Left ventricle myocardium inferior (tissue), 1 donor: ENCODE results near the gene KANSL1L. TPM values are rescaled to one million over a fixed set of nuclear protein-coding genes. Genes with fewer than 3 reads are reported as not detected.

Experiments
- DNase-seq: peaks from one replicate; pipeline ENCODE4 v3.0.0-alpha.2; 2020
- H3K27ac ChIP-seq: fragments of 200-600 bp; replicated peaks from 2 replicates; pipeline ENCODE4 v1.8.0; 2021
- H3K27me3 ChIP-seq: fragments of 200-600 bp; 2 replicates; pipeline ENCODE4 v1.8.0; 2021; ENCODE audit warnings: low read depth
- H3K36me3 ChIP-seq: fragments of 200-600 bp; 2 replicates; pipeline ENCODE4 v1.8.0; 2021
- H3K4me1 ChIP-seq: fragments of 200-600 bp; 2 replicates; pipeline ENCODE4 v1.8.0; 2021
- H3K4me3 ChIP-seq: fragments of 200-600 bp; 2 replicates; pipeline ENCODE4 v1.8.0; 2021; ENCODE audit warnings: mild to moderate bottlenecking, moderate library complexity
- H3K9me3 ChIP-seq: fragments of 200-600 bp; replicated peaks from 2 replicates; pipeline ENCODE4 v1.8.0; 2021
- CTCF ChIP-seq: fragments of 200-600 bp; IDR thresholded peaks from 2 replicates; pipeline ENCODE4 v1.8.0; 2021; ENCODE audit warnings: antibody characterized with exemption, mild to moderate bottlenecking, borderline replicate concordance
- intact Hi-C: fragments of 100-400 bp; cut with micrococcal nuclease; formaldehyde crosslinking; loops from one replicate; pipeline ENCODE4 v1.11.0; 2022
- total RNA-seq: library from RNA; stranded (reverse); fragmentation: NEBNext Ultra II Directional; extraction: Animal tissue kit (Norgen Biotek cat#: 25700); gene quantifications from one replicate; pipeline ENCODE4 v1.2.1, GENCODE V29; 2021
- donor health status: DM: no; HTN: yes; CAD: no; lungs with severe emphysema.

The KANSL1L gene
- total RNA-seq, 1 donor from 2014 or later: 18.1 TPM

DNA sequence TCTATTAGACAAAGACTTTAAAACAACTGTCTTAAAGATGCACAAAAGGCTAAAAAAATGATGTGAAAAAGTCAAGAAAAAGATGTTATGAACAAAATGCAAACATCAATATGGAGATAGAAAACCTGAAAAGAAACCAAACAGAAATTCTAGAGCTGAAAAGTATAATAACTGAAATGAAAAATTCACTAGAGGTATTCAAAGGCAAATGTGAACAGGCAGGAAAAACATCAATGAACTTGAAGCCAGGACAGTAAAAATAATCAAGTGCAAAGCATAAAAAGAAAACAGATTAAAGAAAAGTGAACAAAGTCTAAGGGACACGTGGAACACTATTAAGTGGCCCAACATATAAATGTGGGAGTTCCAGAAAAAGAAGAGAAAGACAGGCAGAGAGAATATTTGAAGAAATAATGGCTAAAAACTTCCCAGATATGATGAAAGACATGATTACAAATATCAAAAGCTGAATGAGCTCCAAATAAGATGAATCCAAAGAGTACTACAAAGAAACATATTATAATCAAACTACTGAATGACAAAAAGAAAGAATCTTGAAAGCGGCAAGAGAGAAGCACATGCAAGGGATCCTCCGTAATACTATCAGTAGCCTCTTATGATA, 57.5 kb downstream of the KANSL1L start:
- intact Hi-C loops: no loop called here
- no peaks in the 10 kb centered on the region for H3K4me1 ChIP-seq
- H3K4me3 ChIP-seq: no peak overlapping the region
- H3K27me3 ChIP-seq: no peaks in the 10 kb centered on the region
- DNase-seq: no peak
- H3K36me3 ChIP-seq: peaks cover 44% of the 10 kb centered on the region
- H3K27ac ChIP-seq: no peak overlapping the region
- H3K9me3 ChIP-seq: peaks cover 56% of the 10 kb centered on the region
- no peak for TF ChIP-seq CTCF

GRCh38 chr2:210112871-210113270, 58.3 kb downstream of the KANSL1L start:
- Histone ChIP-seq H3K36me3 (peaks cover 39% of the 10 kb centered on the region), H3K27ac (no peak overlapping the region)

DNA sequence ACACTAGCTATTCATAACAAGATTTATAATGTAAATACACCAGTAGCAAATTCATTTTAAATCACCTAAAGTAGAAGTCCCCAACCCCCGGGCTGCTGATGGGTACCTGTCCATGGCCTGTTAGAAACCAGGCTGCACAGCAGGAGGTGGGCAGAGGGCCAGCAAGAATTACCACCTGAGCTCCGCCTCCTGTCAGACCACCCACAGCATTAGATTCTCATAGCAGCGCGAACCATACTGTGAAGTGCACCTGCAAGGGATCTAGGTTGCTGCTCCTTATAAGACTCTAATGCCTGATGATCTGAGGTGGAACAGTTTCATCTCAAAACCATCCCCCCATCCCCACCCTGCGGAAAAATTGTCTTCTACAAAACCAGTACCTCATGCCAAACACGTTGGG, 71.3 kb downstream of the KANSL1L start:
- no peak for DNase-seq
- intact Hi-C loops: no loop called here
- no peak overlapping the region for H3K4me3 ChIP-seq

More at GRCh38 chr2:210112871-210113270, 58.3 kb downstream of the KANSL1L start:
- Histone ChIP-seq H3K4me3 (no peak overlapping the region), H3K9me3 (peaks cover 48% of the 10 kb centered on the region), H3K4me1 (no peaks in the 10 kb centered on the region), H3K27me3 (no peaks in the 10 kb centered on the region)
- intact Hi-C loops: no loop called here
- DNase-seq: no peak
- no peak for TF ChIP-seq CTCF

GRCh38 chr2:210094787-210095186, 76.4 kb downstream of the KANSL1L start:
- no peak for DNase-seq
- no peak for TF ChIP-seq CTCF
- Histone ChIP-seq H3K27ac (no peak overlapping the region), H3K4me1 (no peaks in the 10 kb centered on the region), H3K9me3 (no peaks in the 10 kb centered on the region), H3K27me3 (no peaks in the 10 kb centered on the region), H3K36me3 (no peaks in the 10 kb centered on the region), H3K4me3 (no peak overlapping the region)
- intact Hi-C loops: no loop called here

More for the DNA sequence above, 71.3 kb downstream of the KANSL1L start:
- no peak for TF ChIP-seq CTCF
- Histone ChIP-seq H3K27ac (no peak overlapping the region), H3K27me3 (no peaks in the 10 kb centered on the region), H3K4me1 (no peaks in the 10 kb centered on the region), H3K9me3 (no peaks in the 10 kb centered on the region), H3K36me3 (peaks cover 17% of the 10 kb centered on the region)

- intact Hi-C loops: no loop called here
- DNase-seq: no peak
Measured at GRCh38 chr2:210092791-210093190, 78.4 kb downstream of the KANSL1L start.

More at GRCh38 chr2:210092791-210093190, 78.4 kb downstream of the KANSL1L start:
- Histone ChIP-seq H3K9me3 (no peaks in the 10 kb centered on the region), H3K36me3 (no peaks in the 10 kb centered on the region), H3K27me3 (no peaks in the 10 kb centered on the region), H3K4me3 (no peak overlapping the region), H3K4me1 (no peaks in the 10 kb centered on the region), H3K27ac (no peak overlapping the region)
- no peak for TF ChIP-seq CTCF
